Immature natural killer cell (primary cell): Measurements from ENCODE around the gene EVI5. TPM values are rescaled to one million over a fixed set of nuclear protein-coding genes. Genes with fewer than 3 reads are reported as not detected.
"Not testable (repeated sequence)": the region's sequence is repeated elsewhere in the genome, so short reads cannot be mapped to it uniquely, and the experiment has no call there.

Experiments used
- DNase-seq, 3 donors: peaks; one replicate each; pipeline ENCODE4 v3.0.0; 2022; ENCODE audit warnings: mixed read lengths in 1 of 3
- H3K27ac Mint-ChIP-seq, 6 donors: one replicate each; pipeline ENCODE4 v1.8.0; 2020; ENCODE audit warnings: mixed read lengths in 6 of 6, mild to moderate bottlenecking in 5 of 6, inconsistent platforms in 4 of 6, moderate library complexity in 3 of 6
- H3K27me3 Mint-ChIP-seq, 3 donors: one replicate each; pipeline ENCODE4 v1.8.0; 2020 to 2021; ENCODE audit warnings: low read depth in 3 of 3, mild to moderate bottlenecking in 3 of 3, mixed read lengths in 3 of 3, moderate library complexity in 3 of 3, inconsistent platforms in 1 of 3
- H3K36me3 Mint-ChIP-seq, 3 donors: one replicate each; pipeline ENCODE4 v1.8.0; 2020; ENCODE audit warnings: mixed read lengths in 3 of 3, inconsistent platforms in 2 of 3, mild to moderate bottlenecking in 2 of 3
- H3K4me1 Mint-ChIP-seq, 2 donors: one replicate each; pipeline ENCODE4 v1.8.0; 2020; ENCODE audit warnings: inconsistent platforms in 2 of 2, mild to moderate bottlenecking in 2 of 2, mixed read lengths in 2 of 2, moderate library complexity in 1 of 2
- H3K4me3 Mint-ChIP-seq, 5 donors: one replicate each; pipeline ENCODE4 v1.8.0; 2020; ENCODE audit warnings: mild to moderate bottlenecking in 5 of 5, mixed read lengths in 5 of 5, inconsistent platforms in 3 of 5, moderate library complexity in 3 of 5
- H3K9me3 Mint-ChIP-seq, 6 donors: one replicate each; pipeline ENCODE4 v1.8.0; 2020; ENCODE audit warnings: mild to moderate bottlenecking in 6 of 6, mixed read lengths in 6 of 6, inconsistent platforms in 4 of 6, moderate library complexity in 3 of 6
- polyA plus RNA-seq, 3 donors: library from polyadenylated mRNA; unstranded; fragments of 300-500 nt; fragmentation: Illumina TruSeq; gene quantifications; one replicate each; pipeline ENCODE4 v1.2.3, GENCODE V29; 2021

EVI5 gene
- polyA plus RNA-seq, 3 donors from 2014 or later = 0.39 to 2.2 (median 1.7) TPM

- peak overlapping the region in 3 of 6 donors; percentile 4 to 47 (median 35) for H3K27ac Mint-ChIP-seq
- H3K4me1 Mint-ChIP-seq = peaks cover 9 to 17% of the 10 kb centered on the region in 2 donors
- H3K9me3 Mint-ChIP-seq = peaks cover 0 to 2% (median 0%) of the 10 kb centered on the region in 6 donors
- no peak overlapping the region for H3K4me3 Mint-ChIP-seq
- peaks cover 0 to 3% (median 0%) of the 10 kb centered on the region in 3 donors for H3K36me3 Mint-ChIP-seq
- DNase-seq = peak in 2 of 3 donors; percentile 20 to 24
- peaks cover 0 to 6% (median 3%) of the 10 kb centered on the region in 3 donors for H3K27me3 Mint-ChIP-seq
Measured at GRCh38 chr1:92544756-92545165, 240.1 kb downstream of the EVI5 start.

DNA sequence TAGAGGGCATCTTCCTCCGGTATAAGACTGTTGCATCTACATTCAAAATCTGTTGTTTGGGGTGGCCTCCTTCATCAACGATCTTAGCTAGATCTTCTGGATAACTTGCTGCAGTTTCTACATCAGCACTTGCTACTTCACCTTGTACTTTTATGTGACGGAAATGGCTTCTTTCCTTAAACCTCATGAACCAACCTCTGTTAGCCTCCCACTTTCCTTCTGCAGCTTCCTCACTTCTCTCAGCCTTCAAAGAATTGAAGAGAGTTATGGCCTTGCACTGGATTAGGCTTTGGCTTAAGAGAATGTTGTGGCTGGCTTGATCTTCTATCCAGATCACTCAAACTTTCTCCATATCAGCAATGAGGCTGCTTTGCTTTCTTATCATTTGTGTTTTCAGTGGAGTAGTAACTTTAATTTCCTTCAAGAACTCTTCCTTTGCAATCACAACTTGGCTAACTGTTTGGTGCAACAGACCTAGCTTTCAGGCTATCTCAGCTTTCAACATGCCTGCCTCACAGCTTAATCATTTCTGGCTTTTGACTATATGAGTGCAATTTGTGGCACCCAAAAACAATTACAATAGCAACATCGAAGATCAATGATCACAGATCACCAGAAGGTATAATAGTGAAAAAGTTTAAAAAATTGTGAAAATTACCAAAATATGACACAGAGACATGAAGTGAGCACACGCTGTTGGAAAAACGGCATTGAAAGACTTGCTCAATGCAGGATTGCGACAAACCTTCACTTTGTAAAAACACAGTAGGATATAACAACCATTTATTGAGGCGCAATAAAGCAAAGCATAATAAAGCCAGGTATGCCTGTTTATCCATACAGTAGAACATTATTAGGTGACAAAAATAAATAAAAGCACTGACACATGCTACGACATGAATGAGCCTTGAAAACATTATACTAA, 241.5 kb downstream of the EVI5 start:
- DNase-seq = no peak
- Mint-ChIP-seq H3K4me3 (no peak overlapping the region), H3K4me1 (peaks cover 18 to 27% of the 10 kb centered on the region in 2 donors)

GRCh38 chr1:92538413-92539061, 246.4 kb downstream of the EVI5 start:
- peak overlapping the region; percentile 66 to 83 (median 81) for H3K4me3 Mint-ChIP-seq
- peaks cover 0 to 4% (median 2%) of the 10 kb centered on the region in 3 donors for H3K27me3 Mint-ChIP-seq
- peaks cover 0 to 3% (median 0%) of the 10 kb centered on the region in 3 donors for H3K36me3 Mint-ChIP-seq
- peaks cover 37 to 47% of the 10 kb centered on the region in 2 donors for H3K4me1 Mint-ChIP-seq
- H3K27ac Mint-ChIP-seq = peak overlapping the region; percentile 72 to 96 (median 91)
- DNase-seq = peak in 2 of 3 donors; percentile 9 to 21
- H3K9me3 Mint-ChIP-seq = no peaks in the 10 kb centered on the region

More for the DNA sequence above, 241.5 kb downstream of the EVI5 start:
- Mint-ChIP-seq H3K27ac (no peak overlapping the region), H3K9me3 (no peaks in the 10 kb centered on the region), H3K36me3 (no peaks in the 10 kb centered on the region), H3K27me3 (peaks cover 3 to 6% (median 4%) of the 10 kb centered on the region in 3 donors)

DNA sequence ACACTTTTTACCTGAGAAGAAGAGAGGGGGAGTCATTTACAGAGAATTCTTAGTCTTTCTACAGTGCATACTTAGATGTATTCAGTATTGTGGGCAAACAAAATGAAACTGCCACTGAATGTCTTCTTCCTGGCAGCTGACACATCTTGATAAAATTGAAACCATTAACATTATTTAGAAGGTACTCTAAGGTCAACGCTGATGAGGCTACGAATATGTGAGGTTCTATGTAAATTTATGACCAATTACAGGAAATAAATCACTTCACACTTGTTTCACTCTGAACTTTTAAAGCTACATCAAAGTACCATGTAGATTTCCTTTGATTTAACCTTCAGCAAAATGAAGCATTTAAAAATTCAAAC, 246.9 kb downstream of the EVI5 start:
- H3K27me3 Mint-ChIP-seq = peaks cover 0 to 4% (median 3%) of the 10 kb centered on the region in 3 donors
- peaks cover 0 to 3% (median 0%) of the 10 kb centered on the region in 3 donors for H3K36me3 Mint-ChIP-seq
- peak overlapping the region; percentile 66 to 83 (median 81) for H3K4me3 Mint-ChIP-seq
- H3K9me3 Mint-ChIP-seq = no peaks in the 10 kb centered on the region
- peak overlapping the region; percentile 72 to 96 (median 91) for H3K27ac Mint-ChIP-seq
- peak; percentile 49 to 63 (median 57) for DNase-seq
- H3K4me1 Mint-ChIP-seq = peaks cover 37 to 45% of the 10 kb centered on the region in 2 donors

- Mint-ChIP-seq H3K4me1 (peaks cover 42 to 51% of the 10 kb centered on the region in 2 donors), H3K27ac (peak overlapping the region; percentile 72 to 88 (median 84)), H3K36me3 (peaks cover 0 to 3% (median 0%) of the 10 kb centered on the region in 3 donors), H3K4me3 (peak overlapping the region; percentile 42 to 83 (median 71)), H3K9me3 (no peaks in the 10 kb centered on the region), H3K27me3 (peaks cover 0 to 4% (median 3%) of the 10 kb centered on the region in 3 donors)
- peak; percentile 11 to 37 (median 26) for DNase-seq
Measured at GRCh38 chr1:92536980-92537884, 247.7 kb downstream of the EVI5 start.

DNA sequence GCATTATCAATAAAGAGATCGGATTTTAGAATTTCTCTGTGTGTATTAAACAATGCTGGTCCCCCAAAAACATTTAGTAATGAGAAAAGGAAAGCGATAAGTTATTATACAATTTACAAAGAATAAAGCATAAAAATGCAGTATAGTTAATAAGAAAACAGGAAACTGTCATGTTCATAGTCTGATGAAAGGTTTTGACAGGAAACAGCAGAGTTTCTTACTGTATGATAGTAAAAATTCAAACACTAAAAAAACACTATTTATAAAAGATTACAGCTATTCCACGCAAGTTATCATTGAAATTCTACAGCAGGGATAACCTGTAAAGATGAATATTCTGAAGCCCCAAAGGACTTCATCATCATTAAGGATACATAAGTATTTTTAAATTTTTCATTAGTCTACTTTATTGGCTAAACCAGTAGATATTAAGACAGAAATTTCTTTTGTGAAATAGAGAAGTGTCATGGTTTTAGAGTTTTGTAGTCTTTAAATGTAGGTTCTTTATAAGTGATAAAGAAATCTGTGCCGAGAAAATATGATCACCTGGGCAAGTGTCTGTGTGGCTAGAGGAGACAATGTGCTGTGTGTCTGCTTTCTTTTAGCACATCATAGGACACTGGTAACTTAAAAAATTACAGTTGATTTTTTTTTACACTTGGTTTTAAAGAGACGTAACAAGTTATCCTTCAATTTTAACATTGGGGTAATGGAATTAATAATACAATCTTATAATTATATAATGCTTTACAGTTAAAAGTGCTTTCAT, 248.5 kb downstream of the EVI5 start:
- H3K4me3 Mint-ChIP-seq = peak overlapping the region; percentile 5 to 71 (median 59)
- peaks cover 0 to 4% (median 3%) of the 10 kb centered on the region in 3 donors for H3K27me3 Mint-ChIP-seq
- DNase-seq = peak in 1 of 3 donors; percentile 1
- H3K4me1 Mint-ChIP-seq = peaks cover 44 to 53% of the 10 kb centered on the region in 2 donors
- H3K36me3 Mint-ChIP-seq = peaks cover 0 to 3% (median 0%) of the 10 kb centered on the region in 3 donors
- no peaks in the 10 kb centered on the region for H3K9me3 Mint-ChIP-seq
- peak overlapping the region; percentile 61 to 85 (median 72) for H3K27ac Mint-ChIP-seq

DNA sequence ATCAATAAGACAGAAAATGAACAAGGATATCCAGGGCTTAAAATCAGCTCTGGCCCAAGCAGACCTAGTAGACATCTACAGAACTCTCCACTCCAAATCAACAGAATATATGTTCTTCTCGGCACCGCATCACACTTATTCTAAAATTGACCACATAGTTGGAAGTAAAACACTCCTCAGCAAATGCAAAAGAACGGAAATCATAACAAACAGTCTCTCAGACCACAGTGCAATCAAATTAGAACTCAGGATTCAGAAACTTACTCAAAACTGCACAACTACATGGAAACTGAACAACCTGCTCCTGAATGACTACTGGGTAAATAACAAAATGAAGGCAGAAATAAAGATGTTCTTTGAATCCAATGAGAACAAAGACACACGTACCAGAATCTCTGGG, 252.5 kb downstream of the EVI5 start:
- H3K9me3 Mint-ChIP-seq, H3K27me3 Mint-ChIP-seq, DNase-seq, H3K36me3 Mint-ChIP-seq: not testable (repeated sequence)
- Mint-ChIP-seq H3K4me3 (peak overlapping the region in 1 of 5 donors; percentile 51), H3K27ac (peak overlapping the region in 5 of 6 donors; percentile 2 to 73 (median 26)), H3K4me1 (peaks cover 25 to 30% of the 10 kb centered on the region in 2 donors)

- H3K27me3 Mint-ChIP-seq = not testable (repeated sequence)
- H3K4me3 Mint-ChIP-seq = peak overlapping the region in 1 of 5 donors; percentile 51
Measured at GRCh38 chr1:92531939-92532338, 253.0 kb downstream of the EVI5 start.

DNA sequence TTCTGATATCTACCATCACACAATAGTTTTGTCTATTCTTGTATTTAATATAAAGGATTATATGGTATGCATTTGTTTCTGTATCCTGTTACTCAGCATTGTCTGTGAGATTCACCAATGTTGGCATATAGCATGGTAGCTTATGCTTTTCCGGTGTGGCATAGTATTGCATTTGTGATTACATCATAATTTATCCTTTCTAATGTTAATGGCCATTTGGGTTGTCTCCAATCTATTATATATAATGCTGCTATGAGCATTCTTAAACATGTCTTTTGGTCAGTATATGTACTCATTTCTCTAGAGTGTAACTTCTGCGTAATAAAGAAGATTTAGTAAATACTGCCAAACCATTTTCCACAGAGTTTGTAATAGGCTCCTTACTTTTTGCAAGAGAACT, 257.2 kb downstream of the EVI5 start:
- H3K36me3 Mint-ChIP-seq = no peaks in the 10 kb centered on the region
- H3K4me3 Mint-ChIP-seq = no peak overlapping the region
- H3K27ac Mint-ChIP-seq = no peak overlapping the region
- no peaks in the 10 kb centered on the region for H3K27me3 Mint-ChIP-seq
- H3K9me3 Mint-ChIP-seq = peaks cover 0 to 1% (median 0%) of the 10 kb centered on the region in 6 donors
- no peak for DNase-seq
- peaks cover 6 to 7% of the 10 kb centered on the region in 2 donors for H3K4me1 Mint-ChIP-seq

More at GRCh38 chr1:92531939-92532338, 253.0 kb downstream of the EVI5 start:
- H3K4me1 Mint-ChIP-seq = peaks cover 21 to 25% of the 10 kb centered on the region in 2 donors
- not testable (repeated sequence) for H3K9me3 Mint-ChIP-seq, H3K36me3 Mint-ChIP-seq, DNase-seq
- H3K27ac Mint-ChIP-seq = peak overlapping the region in 4 of 6 donors; percentile 3 to 73 (median 44)

- not testable (repeated sequence) for H3K4me3 Mint-ChIP-seq, H3K27me3 Mint-ChIP-seq, H3K9me3 Mint-ChIP-seq, H3K27ac Mint-ChIP-seq, H3K4me1 Mint-ChIP-seq, DNase-seq, H3K36me3 Mint-ChIP-seq
Measured at GRCh38 chr1:92524944-92525590, 259.8 kb downstream of the EVI5 start.

DNA sequence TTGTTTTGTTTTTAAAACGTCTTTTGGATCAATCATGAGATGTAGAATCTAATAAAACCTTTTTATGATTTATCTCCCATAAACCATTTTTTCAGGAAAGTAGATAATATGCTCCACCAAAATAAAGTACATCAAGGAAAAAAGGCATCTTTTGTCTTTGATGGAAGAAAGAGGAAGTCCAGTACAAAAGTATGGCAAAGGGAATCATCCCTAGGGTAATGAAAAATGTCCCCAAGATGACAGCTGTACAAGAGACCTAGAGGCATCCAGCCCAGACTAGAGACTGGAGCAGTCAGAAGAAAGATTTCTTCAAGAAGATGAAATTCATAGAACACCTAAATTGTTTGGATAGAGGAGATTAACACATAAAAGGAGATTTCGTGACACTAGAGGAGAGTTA, 265.9 kb downstream of the EVI5 start:
- peaks cover 0 to 3% (median 0%) of the 10 kb centered on the region in 3 donors for H3K27me3 Mint-ChIP-seq
- H3K9me3 Mint-ChIP-seq = no peaks in the 10 kb centered on the region
- DNase-seq = no peak
- no peaks in the 10 kb centered on the region for H3K36me3 Mint-ChIP-seq
- H3K27ac Mint-ChIP-seq = no peak overlapping the region
- no peaks in the 10 kb centered on the region for H3K4me1 Mint-ChIP-seq
- no peak overlapping the region for H3K4me3 Mint-ChIP-seq

- no peak overlapping the region for H3K4me3 Mint-ChIP-seq
- H3K9me3 Mint-ChIP-seq = no peaks in the 10 kb centered on the region
- H3K36me3 Mint-ChIP-seq = peaks cover 0 to 3% (median 0%) of the 10 kb centered on the region in 3 donors
- H3K27me3 Mint-ChIP-seq = peaks cover 0 to 6% (median 0%) of the 10 kb centered on the region in 3 donors
- no peak for DNase-seq
- H3K27ac Mint-ChIP-seq = no peak overlapping the region
- no peaks in the 10 kb centered on the region for H3K4me1 Mint-ChIP-seq
Measured at GRCh38 chr1:92516574-92516973, 268.3 kb downstream of the EVI5 start.
